Activated naive CD8-positive, alpha-beta T cell (primary cell): Measurements from ENCODE around the gene TMEM176A.
"Not testable (repeated sequence)": the region's sequence is repeated elsewhere in the genome, so short reads cannot be mapped to it uniquely, and the experiment has no call there.

Experiments
- H3K27ac Mint-ChIP-seq: one replicate; pipeline ENCODE4 v1.8.0; 2021; ENCODE audit warnings: mixed read lengths
- H3K27me3 Mint-ChIP-seq: one replicate; pipeline ENCODE4 v1.8.0; 2021; ENCODE audit warnings: mixed read lengths
- H3K36me3 Mint-ChIP-seq: one replicate; pipeline ENCODE4 v1.8.0; 2021; ENCODE audit warnings: mixed read lengths
- H3K4me1 Mint-ChIP-seq: one replicate; pipeline ENCODE4 v1.8.0; 2021; ENCODE audit warnings: low read depth, mixed read lengths
- H3K4me3 Mint-ChIP-seq: one replicate; pipeline ENCODE4 v1.8.0; 2021; ENCODE audit warnings: mild to moderate bottlenecking, mixed read lengths
- H3K9me3 Mint-ChIP-seq: one replicate; pipeline ENCODE4 v1.8.0; 2021; ENCODE audit warnings: low read depth, mixed read lengths

TMEM176A gene

GRCh38 chr7:150799741-150800580, 608 bp upstream of the TMEM176A start, which contains the start of gene TMEM176B:
TMEM176B (minus strand) TSS chr7:150800364; CDS start chr7:150796569, 3,795 bp downstream.
- Mint-ChIP-seq H3K4me1 (peaks cover 9% of the 10 kb centered on the region), H3K4me3 (peak within 1 kb of the TSS; percentile 80), H3K9me3 (peaks cover 7% of the 10 kb centered on the region), H3K27me3 (peaks cover 26% of the 10 kb centered on the region), H3K27ac (no peak within 1 kb of the TSS), H3K36me3 (peaks cover 4% of the 10 kb centered on the region)

- H3K27ac Mint-ChIP-seq = no peak overlapping the region
- peaks cover 25% of the 10 kb centered on the region for H3K27me3 Mint-ChIP-seq
- H3K4me1 Mint-ChIP-seq = peaks cover 9% of the 10 kb centered on the region
- H3K4me3 Mint-ChIP-seq = peak overlapping the region; percentile 80
- H3K36me3 Mint-ChIP-seq = peaks cover 9% of the 10 kb centered on the region
- H3K9me3 Mint-ChIP-seq = peaks cover 4% of the 10 kb centered on the region
Observed at GRCh38 chr7:150801242-150801945, 825 bp downstream of the TMEM176A start.

GRCh38 chr7:150801946-150802771, 1.6 kb downstream of the TMEM176A start:
- Mint-ChIP-seq H3K27me3 (peaks cover 22% of the 10 kb centered on the region), H3K4me1 (peaks cover 9% of the 10 kb centered on the region), H3K4me3 (peak overlapping the region; percentile 71), H3K36me3 (peaks cover 7% of the 10 kb centered on the region), H3K9me3 (peaks cover 8% of the 10 kb centered on the region), H3K27ac (no peak overlapping the region)

- Mint-ChIP-seq H3K27me3 (peaks cover 26% of the 10 kb centered on the region), H3K9me3 (peaks cover 8% of the 10 kb centered on the region), H3K4me1 (peaks cover 9% of the 10 kb centered on the region), H3K4me3 (no peak overlapping the region), H3K27ac (no peak overlapping the region), H3K36me3 (peaks cover 6% of the 10 kb centered on the region)
Observed at GRCh38 chr7:150803161-150803860, 2.7 kb downstream of the TMEM176A start.

- Mint-ChIP-seq H3K4me3 (no peak overlapping the region), H3K27ac (no peak overlapping the region), H3K36me3 (peaks cover 6% of the 10 kb centered on the region), H3K27me3 (peaks cover 25% of the 10 kb centered on the region), H3K4me1 (peaks cover 5% of the 10 kb centered on the region), H3K9me3 (peaks cover 8% of the 10 kb centered on the region)
Observed at GRCh38 chr7:150804802-150805201, 4.2 kb downstream of the TMEM176A start.

- no peak overlapping the region for H3K4me3 Mint-ChIP-seq
- H3K9me3 Mint-ChIP-seq = peaks cover 8% of the 10 kb centered on the region
- no peak overlapping the region for H3K27ac Mint-ChIP-seq
- peaks cover 5% of the 10 kb centered on the region for H3K4me1 Mint-ChIP-seq
- peaks cover 28% of the 10 kb centered on the region for H3K27me3 Mint-ChIP-seq
- H3K36me3 Mint-ChIP-seq = peaks cover 6% of the 10 kb centered on the region
Observed at GRCh38 chr7:150805864-150806263, 5.3 kb downstream of the TMEM176A start.

- Mint-ChIP-seq H3K27ac (no peak overlapping the region), H3K36me3 (peaks cover 6% of the 10 kb centered on the region), H3K4me1 (peaks cover 2% of the 10 kb centered on the region), H3K27me3 (peaks cover 28% of the 10 kb centered on the region), H3K9me3 (peaks cover 8% of the 10 kb centered on the region), H3K4me3 (no peak overlapping the region)
Observed at GRCh38 chr7:150806454-150806853, 5.9 kb downstream of the TMEM176A start.

- Mint-ChIP-seq H3K9me3 (peaks cover 8% of the 10 kb centered on the region), H3K27me3 (peaks cover 27% of the 10 kb centered on the region), H3K4me1 (peaks cover 2% of the 10 kb centered on the region), H3K36me3 (peaks cover 6% of the 10 kb centered on the region), H3K27ac (no peak overlapping the region), H3K4me3 (no peak overlapping the region)
Observed at GRCh38 chr7:150806863-150807262, 6.3 kb downstream of the TMEM176A start.

GRCh38 chr7:150807616-150808438, 7.3 kb downstream of the TMEM176A start:
- not testable (repeated sequence) for H3K4me1 Mint-ChIP-seq, H3K36me3 Mint-ChIP-seq, H3K4me3 Mint-ChIP-seq, H3K9me3 Mint-ChIP-seq, H3K27ac Mint-ChIP-seq
- H3K27me3 Mint-ChIP-seq = peaks cover 20% of the 10 kb centered on the region

GRCh38 chr7:150814328-150815001, 13.9 kb downstream of the TMEM176A start:
- peaks cover 21% of the 10 kb centered on the region for H3K27me3 Mint-ChIP-seq
- H3K27ac Mint-ChIP-seq = no peak overlapping the region
- H3K9me3 Mint-ChIP-seq = peaks cover 4% of the 10 kb centered on the region
- no peak overlapping the region for H3K4me3 Mint-ChIP-seq
- H3K4me1 Mint-ChIP-seq = no peaks in the 10 kb centered on the region
- peaks cover 5% of the 10 kb centered on the region for H3K36me3 Mint-ChIP-seq

GRCh38 chr7:150818971-150819370, 18.4 kb downstream of the TMEM176A start:
- Mint-ChIP-seq H3K36me3 (peaks cover 5% of the 10 kb centered on the region), H3K4me3 (no peak overlapping the region), H3K9me3 (peaks cover 4% of the 10 kb centered on the region), H3K4me1 (no peaks in the 10 kb centered on the region), H3K27ac (no peak overlapping the region), H3K27me3 (peaks cover 11% of the 10 kb centered on the region)

GRCh38 chr7:150820148-150820547, 19.6 kb downstream of the TMEM176A start:
- Mint-ChIP-seq H3K4me3 (no peak overlapping the region), H3K36me3 (peaks cover 5% of the 10 kb centered on the region), H3K9me3 (peaks cover 4% of the 10 kb centered on the region), H3K27me3 (peaks cover 9% of the 10 kb centered on the region), H3K4me1 (no peaks in the 10 kb centered on the region), H3K27ac (no peak overlapping the region)

GRCh38 chr7:150820578-150821198, 20.1 kb downstream of the TMEM176A start:
- no peaks in the 10 kb centered on the region for H3K4me1 Mint-ChIP-seq
- H3K27me3 Mint-ChIP-seq = peaks cover 9% of the 10 kb centered on the region
- H3K36me3 Mint-ChIP-seq = peaks cover 4% of the 10 kb centered on the region
- H3K9me3 Mint-ChIP-seq = peaks cover 3% of the 10 kb centered on the region
- H3K4me3 Mint-ChIP-seq = no peak overlapping the region
- no peak overlapping the region for H3K27ac Mint-ChIP-seq
